DMS 273 treated with DMSO at 0.1 percent for 48 hours (cell line): ENCODE data around the gene GPC5.

ENCODE experiments used
- DNase-seq: peaks from one replicate; lab custom pipeline; 2025; lab: John Stamatoyannopoulos, UW

GPC5 gene

GRCh38 chr13:91459485-91459884 is 61.1 kb downstream of the GPC5 start:
- DNase-seq = no peak

DNA sequence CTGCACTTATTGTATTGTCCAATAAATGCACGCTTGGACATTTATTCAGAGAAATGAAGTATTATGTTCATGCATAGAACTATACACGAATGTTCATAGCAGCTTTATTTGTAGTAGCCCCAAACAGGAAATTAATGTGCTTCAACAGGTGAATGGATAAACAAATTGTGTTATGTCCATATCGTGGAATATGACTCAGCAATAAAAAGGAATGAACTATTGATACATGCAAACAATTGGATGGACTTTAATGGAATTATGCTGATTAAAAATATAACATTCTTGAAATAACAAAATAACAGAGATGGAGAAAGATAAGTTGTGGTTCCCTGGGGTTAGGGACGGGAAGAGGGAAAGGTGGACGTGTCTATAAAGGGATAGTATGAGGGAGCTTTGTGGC is 65.9 kb downstream of the GPC5 start:
- no peak for DNase-seq

GRCh38 chr13:91467236-91467635 is 68.8 kb downstream of the GPC5 start:
- no peak for DNase-seq

DNA sequence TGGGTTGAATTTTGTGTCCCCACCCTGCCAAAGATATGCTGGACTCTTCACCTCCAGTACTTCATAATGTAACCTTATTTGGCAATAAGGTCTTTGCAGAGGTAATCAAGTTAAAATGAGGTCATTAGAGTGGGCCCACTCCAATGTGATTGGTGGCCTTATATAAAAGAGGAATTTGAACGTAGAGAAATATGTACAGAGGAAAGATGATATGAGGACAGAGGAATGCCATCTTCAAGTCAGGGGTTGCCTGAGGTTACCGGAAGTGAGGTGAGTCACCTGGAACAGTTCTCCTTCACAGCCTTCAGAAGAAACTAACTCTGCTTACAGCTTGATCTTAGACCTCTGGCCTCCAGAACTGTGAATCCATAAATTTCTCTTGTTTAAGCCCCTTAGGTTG is 69.9 kb downstream of the GPC5 start:
- no peak for DNase-seq

- DNase-seq = no peak
Measured at GRCh38 chr13:91470084-91470621, 71.7 kb downstream of the GPC5 start.

GRCh38 chr13:91470681-91471080 is 72.3 kb downstream of the GPC5 start:
- DNase-seq = no peak

DNA sequence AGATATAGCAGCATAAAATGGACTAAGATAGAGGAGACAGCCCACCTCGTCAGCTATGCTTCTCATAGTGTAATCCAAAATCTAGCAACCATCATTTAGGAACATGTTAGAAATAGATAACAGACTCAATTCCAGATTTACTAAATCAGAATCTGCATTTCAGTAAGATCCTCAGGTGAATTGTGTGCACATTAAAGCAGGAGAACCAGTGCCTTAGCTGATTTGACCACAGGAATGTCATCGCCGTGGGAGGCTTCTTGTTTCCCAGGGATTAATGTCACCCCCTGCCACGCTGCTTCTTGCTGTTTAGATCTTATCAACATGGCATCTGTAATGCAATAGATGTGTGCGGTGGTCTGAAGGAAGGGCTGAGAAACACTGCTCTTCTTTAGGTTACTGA is 84.0 kb downstream of the GPC5 start:
- DNase-seq = no peak

DNA sequence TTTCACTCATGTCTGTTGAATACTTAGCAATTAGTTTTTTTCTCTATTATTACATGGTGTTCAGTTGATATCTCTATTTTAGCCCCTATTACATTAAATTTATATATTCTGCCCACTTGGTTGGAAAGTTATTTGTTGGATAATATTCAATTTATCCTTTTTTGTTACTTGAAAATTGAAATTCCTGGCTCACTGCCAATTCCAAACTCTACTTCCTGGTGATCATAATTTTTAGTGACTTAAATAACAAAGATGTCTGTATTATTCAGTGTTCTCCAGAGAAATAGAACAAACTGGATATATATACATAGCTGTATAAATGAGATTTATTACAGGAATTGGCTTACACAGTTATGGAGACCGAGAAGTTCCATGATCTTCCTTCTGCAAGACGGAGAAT is 93.6 kb downstream of the GPC5 start:
- DNase-seq = no peak

DNA sequence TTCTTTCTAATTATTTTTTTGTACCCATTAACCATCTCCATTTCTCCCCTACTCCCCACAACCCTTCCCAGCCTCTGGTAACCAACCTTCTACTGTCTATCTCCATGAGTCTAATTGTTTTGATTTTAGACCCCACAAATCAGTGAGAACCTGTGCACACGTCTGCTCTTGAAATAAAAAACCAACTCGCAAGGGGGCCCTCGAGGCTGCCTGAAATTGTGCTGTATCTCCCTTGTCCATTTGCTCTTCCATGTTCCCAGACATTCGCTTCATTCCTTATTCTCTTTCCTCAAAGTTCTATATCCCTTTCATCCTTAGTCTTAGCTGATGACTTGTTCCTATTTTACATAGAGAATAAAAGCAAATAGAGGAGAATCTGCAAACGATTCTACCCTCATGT is 95.0 kb downstream of the GPC5 start:
- DNase-seq = no peak

GRCh38 chr13:91498298-91498697 is 99.9 kb downstream of the GPC5 start:
- DNase-seq = no peak

DNA sequence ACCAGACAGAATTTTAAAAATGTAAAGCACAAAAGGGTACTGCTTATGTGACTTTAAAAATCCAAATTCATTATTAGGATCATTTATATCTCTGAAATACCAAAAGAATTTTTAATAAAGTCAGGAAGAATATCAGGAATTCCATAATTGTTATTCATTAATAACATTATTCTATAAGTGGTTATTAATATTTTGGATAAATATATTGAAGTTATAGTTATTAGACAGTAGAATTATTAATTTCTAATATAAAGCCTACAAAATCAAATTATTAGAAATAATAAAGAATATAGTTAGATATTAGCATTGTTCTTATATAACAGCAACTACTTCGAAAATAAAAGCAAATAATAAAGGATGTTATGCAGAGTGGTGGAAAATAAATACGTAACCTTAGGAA is 105.8 kb downstream of the GPC5 start:
- no peak for DNase-seq

- DNase-seq = no peak
Measured at GRCh38 chr13:91506759-91507158, 108.3 kb downstream of the GPC5 start.

GRCh38 chr13:91510058-91510457 is 111.6 kb downstream of the GPC5 start:
- no peak for DNase-seq

DNA sequence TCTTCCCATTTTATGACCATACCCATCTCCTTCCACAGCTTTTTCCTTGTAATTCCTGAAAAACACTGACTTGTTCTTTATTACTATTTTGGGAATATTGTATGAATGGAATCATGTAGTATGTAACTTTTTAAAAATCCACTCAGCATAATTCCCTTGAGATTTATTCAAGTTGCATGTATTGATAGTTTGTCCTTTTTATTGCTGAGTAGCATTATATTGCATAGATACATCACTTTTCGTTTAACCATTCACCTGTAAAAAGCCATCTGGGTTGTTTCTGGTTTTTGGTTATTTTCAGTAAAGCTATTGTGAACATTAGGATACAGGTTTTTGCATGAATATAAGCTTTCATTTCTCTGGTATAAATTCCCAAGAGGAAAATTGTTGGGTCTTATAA is 115.4 kb downstream of the GPC5 start:
- DNase-seq = no peak

DNA sequence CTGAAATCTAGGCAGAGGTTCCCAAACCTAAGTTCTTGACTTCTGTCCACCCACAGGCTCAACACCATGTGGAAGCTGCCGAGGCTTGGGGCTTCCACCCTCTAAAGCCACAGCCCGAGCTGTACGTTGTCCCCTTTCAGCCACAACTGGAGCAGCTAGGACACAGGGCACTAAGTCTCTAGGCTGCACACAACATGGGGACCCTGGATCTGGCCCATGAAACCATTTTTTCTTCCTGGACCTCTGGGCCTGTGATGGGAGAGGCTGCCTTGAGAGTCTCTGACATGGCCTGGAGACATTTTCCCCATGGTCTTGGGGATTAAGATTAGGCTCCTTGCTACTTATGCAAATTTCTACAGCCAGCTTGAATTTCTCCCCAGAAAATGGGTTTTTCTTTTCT is 118.4 kb downstream of the GPC5 start:
- no peak for DNase-seq

GRCh38 chr13:91520952-91521351 is 122.5 kb downstream of the GPC5 start:
- no peak for DNase-seq

DNA sequence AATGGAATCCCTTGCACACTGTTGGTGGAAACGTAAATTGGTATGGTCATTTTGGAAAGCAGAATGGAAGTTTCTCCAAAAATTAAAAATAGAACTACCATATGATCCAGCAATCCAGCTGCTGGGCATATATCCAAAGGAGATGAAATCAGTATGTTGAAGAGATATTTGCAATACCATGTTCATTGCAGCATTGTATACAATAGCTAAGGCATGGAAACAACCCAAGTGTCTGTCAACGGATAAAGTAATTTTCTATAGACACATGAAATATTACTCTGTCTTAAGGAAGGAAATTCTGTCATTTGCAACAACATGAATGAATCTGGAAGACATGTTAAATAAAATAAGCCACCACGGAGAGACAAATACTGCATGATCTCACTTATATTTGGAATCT is 124.7 kb downstream of the GPC5 start:
- no peak for DNase-seq

GRCh38 chr13:91526543-91527033 is 128.2 kb downstream of the GPC5 start:
- DNase-seq = no peak

- DNase-seq = no peak
Measured at GRCh38 chr13:91529739-91530482, 131.5 kb downstream of the GPC5 start.

- DNase-seq = no peak
Measured at GRCh38 chr13:91531646-91532045, 133.2 kb downstream of the GPC5 start.

GRCh38 chr13:91533354-91533753 is 134.9 kb downstream of the GPC5 start:
- no peak for DNase-seq

GRCh38 chr13:91534996-91535395 is 136.6 kb downstream of the GPC5 start:
- no peak for DNase-seq

GRCh38 chr13:91537376-91537775 is 139.0 kb downstream of the GPC5 start:
- DNase-seq = no peak
